ENCODE measurements around the gene MON2.
"Not testable (repeated sequence)": the region's sequence is repeated elsewhere in the genome, so short reads cannot be mapped to it uniquely, and the experiment has no call there.

DNA sequence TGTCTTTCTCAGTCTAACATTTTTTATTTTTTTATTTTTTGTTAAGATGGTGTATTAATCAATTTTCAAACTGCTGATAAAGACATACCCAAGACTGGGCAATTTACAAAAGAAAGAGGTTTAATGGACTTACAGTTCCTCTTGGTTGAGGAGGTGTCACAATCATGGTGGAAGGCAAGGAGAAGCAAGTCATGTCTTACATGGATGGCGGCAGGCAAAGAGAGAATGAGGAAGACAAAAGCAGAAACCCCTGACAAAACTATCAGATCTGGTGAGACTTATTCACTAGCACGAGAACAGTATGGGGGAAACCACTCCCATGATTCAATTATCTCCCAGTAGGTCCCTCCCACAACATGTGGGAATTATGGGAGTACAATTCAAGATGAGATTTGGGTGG is 11.2 kb upstream of the MON2 start:
- TF ChIP-seq, protein P1, sequence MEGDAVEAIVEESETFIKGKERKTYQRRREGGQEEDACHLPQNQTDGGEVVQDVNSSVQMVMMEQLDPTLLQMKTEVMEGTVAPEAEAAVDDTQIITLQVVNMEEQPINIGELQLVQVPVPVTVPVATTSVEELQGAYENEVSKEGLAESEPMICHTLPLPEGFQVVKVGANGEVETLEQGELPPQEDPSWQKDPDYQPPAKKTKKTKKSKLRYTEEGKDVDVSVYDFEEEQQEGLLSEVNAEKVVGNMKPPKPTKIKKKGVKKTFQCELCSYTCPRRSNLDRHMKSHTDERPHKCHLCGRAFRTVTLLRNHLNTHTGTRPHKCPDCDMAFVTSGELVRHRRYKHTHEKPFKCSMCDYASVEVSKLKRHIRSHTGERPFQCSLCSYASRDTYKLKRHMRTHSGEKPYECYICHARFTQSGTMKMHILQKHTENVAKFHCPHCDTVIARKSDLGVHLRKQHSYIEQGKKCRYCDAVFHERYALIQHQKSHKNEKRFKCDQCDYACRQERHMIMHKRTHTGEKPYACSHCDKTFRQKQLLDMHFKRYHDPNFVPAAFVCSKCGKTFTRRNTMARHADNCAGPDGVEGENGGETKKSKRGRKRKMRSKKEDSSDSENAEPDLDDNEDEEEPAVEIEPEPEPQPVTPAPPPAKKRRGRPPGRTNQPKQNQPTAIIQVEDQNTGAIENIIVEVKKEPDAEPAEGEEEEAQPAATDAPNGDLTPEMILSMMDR (IDR thresholded peaks at IDR 0.05) = not testable (repeated sequence)
- not testable (repeated sequence) for TF ChIP-seq POLR2A (IDR thresholded peaks at IDR 0.05)

All from lower leg skin (tissue), 3 donors.